Kidney glomerular epithelial cell (primary cell): ENCODE measurements around the gene TMIGD1.

Experiments used
- DNase-seq: peaks from one replicate; lab custom pipeline; 2025; lab: John Stamatoyannopoulos, UW

Gene TMIGD1, protein sequence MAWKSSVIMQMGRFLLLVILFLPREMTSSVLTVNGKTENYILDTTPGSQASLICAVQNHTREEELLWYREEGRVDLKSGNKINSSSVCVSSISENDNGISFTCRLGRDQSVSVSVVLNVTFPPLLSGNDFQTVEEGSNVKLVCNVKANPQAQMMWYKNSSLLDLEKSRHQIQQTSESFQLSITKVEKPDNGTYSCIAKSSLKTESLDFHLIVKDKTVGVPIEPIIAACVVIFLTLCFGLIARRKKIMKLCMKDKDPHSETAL

GRCh38 chr17:30333503-30334360, at the start of gene TMIGD1:
Gene TMIGD1, minus strand, starts transcription at chr17:30334057. Its CDS starts 1,924 bp downstream, at chr17:30332133.
- no peak for DNase-seq

DNA sequence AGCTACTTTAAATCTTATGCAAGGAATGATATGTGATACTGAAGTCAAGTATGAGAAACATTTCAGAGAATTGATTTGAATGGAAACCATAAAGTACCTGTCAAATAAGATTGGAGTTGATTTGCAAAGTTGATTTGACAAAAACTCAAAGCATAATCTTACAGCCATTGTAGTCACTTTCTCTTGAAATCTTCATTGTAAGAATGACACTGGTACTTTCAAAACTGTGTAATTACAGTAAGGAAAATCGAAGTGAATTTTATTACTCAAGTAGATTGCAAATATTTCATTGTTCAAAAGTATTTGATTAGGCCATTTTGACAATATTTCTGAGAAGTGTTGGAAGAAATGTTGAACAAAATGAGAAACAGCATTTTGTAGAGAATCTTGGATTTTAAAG, 48.5 kb upstream of the TMIGD1 start:
- no peak for DNase-seq

DNA sequence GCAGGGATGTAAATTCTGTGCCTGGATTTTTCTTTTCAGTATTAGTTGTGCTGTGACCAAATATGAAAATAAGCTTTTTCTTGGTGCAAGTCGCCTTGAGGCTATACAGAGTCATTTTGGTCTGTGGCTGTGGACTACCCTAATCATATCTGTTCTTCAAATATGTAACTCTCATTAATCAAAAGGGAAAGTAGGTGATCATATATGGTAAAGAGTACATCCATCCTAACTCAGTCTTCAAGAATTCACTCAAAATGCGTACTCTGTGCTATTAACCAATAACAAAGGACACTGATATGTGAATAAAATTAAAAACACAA, 47.4 kb upstream of the TMIGD1 start:
- DNase-seq: no peak

DNA sequence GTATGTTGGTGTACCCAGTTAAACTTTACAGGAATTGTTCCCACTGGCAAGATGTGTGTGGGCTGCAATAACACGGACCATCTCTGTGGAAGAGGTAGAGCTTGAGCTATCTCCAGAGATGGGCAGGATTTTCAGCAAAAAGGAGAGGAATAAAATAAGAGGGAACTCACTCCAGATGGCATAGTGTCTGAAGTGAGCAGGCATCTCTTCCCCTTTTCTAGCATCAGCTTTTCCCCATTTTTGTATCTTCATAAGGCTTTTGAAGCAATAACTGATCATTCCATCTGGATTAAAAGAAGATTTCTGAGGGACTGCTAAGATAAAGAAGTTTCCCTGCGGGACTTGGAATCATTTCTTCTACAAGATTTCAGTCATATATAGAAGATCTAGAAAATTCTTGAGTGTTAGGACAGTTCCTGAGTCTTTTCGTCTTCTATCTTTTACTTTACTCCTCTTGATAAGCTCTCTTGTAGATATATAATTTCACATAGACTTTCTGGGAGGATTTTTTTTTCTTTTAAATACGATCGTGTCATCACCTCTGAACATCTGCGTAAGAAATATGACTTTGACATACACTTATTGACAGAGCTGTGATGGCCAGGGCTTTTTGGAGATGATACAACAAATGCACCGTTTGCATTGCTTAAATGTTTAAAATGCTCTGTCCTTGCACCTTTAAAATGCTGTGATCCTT, 46.9 kb upstream of the TMIGD1 start:
- no peak for DNase-seq

- DNase-seq: no peak
Measured at GRCh38 chr17:30379903-30380381, 46.1 kb upstream of the TMIGD1 start.

DNA sequence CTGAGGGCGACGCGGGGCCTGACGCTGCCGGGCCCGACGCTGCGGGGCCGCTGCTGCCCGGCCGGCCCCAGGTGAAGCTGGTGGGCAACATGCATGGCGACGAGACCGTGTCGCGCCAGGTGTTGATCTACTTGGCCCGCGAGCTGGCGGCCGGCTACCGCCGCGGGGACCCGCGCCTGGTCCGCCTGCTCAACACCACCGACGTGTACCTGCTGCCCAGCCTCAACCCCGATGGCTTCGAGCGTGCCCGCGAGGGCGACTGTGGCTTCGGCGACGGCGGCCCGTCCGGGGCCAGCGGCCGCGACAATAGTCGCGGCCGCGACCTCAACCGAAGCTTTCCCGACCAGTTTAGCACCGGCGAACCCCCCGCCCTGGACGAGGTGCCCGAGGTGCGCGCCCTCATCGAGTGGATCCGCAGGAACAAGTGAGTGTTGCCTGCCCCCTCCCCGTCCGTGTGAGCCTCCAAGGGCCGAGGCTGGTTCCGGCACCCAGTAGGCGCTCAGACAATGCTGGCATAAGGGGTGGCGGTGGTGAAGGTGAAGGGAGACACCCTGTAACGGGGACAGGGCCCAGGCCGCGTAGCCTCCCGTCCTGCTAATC, 45.5 kb upstream of the TMIGD1 start:
- no peak for DNase-seq

DNA sequence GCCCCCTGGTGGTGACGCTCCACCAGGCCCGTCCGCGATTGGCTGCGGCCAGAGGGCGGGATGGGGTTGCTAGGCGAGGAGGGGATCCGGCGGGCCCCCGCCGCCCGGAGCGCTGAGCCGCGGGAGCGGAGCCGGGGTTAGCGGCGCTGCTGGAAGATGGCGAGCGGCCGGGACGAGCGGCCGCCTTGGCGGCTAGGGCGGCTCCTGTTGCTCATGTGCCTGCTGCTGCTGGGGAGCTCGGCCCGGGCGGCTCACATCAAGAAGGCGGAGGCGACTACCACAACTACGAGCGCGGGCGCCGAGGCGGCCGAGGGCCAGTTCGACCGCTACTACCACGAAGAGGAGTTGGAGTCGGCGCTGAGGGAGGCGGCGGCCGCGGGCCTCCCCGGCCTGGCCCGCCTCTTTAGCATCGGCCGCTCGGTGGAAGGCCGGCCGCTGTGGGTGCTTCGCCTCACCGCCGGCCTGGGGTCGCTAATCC, 45.0 kb upstream of the TMIGD1 start, which contains the start of gene CPD:
CPD (plus strand) TSS at position 103 of the 478 bp plus-strand sequence; CDS start at position 157, 54 bp downstream.
- DNase-seq: peak; percentile 88

DNA sequence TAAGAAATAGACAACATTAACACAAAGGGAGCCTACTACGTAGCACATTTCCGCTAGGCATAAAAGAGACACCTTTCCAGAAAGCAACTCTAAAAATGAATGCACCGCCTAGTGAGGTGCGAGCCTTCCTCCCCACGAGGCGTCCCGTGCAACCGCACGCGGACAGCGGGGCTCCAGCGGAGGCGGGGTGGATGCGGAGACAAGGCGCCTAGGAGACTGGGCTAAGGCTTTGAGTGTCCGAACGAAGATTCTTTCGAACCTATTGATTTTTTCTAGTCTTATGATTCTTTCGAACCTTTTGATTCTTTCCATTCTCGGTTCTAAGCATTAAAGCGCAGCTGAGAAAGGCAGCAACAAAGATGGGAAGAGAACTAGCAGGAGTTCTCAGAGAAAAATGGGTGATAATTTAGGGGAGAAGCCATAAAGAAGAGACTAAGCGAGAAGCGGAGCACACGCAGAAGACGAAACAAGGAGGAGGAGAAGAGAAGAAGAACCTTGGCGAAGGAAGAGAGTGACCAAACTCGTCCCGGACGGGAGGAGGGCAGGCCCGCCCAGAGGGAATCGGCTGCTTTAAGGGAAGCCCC, 44.5 kb upstream of the TMIGD1 start:
- DNase-seq: no peak

- no peak for DNase-seq
Measured at GRCh38 chr17:30377574-30378240, 43.9 kb upstream of the TMIGD1 start.

DNA sequence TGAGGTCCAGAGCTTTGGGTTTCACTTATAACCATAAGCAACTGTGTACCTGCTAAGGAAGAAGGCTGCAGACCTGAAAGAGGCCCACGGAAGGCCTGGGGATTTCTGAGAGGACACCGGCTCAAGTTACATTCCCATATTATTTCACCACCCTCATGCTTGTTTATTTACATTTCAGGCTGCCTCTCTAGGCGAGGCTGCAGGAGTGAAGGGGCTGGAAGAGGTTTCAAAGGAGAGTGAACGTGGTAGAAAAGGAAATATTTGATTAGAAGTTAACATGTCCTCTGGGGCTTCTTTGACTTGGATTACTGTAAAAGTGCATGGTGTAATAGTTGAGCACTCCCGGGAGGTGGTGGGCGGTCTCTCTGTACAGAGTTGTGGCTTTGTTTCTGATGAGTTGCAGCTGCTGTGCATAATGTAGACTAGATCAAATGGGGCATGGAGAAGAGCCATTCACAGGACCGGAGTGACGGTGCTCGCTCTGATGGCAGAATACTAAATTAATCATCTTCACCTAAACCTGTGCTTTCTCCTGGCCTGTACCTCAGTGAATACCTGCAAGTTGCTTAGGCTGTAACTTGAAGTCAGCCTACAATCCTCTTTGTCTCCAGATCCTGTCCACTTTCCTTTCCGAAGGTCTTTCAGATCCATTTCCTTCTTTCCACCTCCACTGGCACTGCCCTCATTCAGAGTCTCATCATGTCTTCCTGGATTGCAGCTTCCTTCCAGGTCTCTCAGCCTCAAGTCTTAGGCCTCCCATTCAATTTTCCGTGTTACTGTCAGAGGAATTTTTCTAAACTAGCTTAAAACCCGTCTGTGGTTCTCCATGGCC, 43.0 kb upstream of the TMIGD1 start:
- DNase-seq: no peak

- DNase-seq: no peak
Measured at GRCh38 chr17:30375661-30376060, 41.8 kb upstream of the TMIGD1 start.

DNA sequence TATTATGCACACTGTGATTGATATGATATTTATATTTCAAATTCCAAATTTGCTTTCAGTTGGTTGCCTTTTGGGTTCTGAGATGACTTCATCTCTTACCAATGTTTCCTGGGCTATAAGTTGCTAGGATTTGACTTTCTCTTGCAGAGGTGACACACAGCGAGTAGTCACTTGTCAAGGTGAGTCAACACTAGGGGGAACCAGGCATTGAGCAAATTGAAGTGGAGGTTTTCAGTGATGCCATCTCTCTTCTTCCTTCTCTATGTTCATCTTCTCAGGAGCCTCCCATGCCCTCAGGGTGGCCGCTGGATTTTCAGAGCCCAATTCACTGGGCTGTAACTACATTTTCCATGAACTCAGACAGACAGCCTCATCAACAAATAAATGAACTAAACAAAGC, 38.9 kb upstream of the TMIGD1 start:
- no peak for DNase-seq

- DNase-seq: no peak
Measured at GRCh38 chr17:30369995-30370394, 36.1 kb upstream of the TMIGD1 start.

DNA sequence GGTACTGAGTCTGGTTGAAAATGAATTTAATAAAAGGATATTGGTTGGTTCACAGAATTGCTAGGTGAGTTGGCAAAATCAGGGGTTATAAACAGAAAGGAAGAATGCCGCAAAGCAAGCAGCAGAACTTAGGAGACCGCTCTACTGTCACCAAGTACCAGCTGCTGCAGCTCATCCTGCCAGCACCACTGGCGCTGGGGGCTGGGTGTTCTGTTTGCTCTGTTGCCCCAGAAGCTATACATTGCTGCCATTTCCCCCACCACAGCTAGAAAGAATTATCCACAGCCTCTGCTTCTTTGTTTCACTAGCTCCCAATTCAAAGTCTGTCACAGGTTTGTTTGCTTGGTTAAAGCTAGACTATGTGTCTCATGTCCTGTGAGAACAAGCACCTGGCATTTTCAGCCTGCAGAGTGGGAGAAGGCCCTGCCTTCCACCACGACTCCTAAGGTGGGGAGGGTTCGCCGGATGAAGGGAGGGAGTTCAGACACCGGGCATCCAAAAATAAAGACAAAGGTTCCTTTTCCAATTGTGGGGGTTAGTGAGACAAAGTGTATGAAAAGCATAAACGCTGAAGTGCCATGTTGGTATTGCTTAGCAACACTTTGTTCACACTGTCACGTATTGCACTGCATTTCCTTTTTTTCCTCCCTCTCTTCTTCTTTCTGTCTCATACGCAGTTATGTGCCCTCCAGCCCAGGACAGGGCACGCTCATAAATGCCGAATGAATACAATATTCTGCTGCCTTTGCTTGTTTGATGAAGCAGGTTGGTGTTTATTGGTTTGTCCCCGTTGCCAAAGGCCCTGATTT, 35.3 kb upstream of the TMIGD1 start:
- no peak for DNase-seq

DNA sequence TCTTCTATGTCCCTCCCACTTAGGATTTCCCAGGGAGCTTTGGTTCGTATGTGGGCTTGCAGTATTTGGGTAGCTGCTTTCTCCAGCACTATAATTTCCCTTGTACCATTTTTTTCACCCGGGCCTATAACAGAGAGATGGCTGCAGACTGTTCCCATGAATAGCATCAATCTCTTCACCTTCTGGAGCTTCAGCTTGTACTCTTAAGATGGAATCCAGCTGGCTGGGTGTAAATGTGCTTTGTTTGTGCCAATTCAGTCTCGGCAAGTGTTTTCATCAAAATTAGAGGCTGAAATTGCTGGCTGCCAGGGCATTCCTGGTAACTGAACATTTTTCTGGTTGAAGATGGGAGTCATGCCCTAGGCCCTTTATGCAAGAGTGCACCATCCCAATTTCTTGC, 32.7 kb upstream of the TMIGD1 start:
- DNase-seq: no peak

DNA sequence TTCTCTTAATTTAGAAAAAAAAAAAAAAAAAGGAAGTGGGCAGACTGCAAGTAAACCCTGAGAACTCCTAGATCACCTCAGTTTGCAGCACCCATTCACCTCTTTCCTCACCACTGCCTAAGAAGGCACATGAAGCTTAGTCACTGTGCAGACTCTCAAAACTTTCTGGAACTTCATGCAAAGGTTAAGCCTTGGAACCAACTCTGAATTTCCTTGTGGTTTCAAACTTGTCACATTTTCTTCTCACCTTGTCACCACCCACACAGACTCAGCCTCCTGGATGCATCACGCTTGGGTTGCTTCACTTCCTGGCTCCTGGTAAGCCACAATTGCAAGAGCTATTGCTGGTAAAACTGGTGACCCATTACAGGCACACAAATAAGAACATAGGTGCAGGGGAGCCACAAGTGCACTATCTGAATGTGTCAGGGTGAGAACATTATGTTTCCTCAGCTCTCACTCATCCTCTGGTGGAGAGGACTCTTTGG, 29.9 kb upstream of the TMIGD1 start:
- DNase-seq: peak; percentile 78

DNA sequence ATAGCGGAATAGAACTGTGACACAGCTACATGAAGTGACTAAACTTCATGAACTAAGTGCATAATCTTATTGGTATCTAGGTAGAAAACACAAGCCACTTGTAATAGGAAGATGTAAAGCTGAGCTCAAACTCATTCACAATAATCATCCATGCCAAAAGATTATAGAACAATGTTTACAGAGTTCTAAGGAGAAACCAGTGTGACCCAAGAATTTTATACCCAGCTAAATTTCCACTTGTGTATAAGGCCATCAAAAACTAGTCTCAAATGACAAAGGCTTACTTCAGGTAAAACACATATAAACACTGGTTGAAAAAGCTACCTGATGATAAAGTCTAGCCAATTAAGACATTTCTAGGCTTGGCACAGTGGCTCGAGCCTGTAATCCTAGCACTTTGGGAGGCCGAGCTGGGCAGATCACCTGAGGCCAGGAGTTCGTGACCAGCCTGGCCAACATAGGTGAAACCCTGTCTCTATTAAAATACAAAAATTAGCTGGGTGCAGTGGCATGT, 28.0 kb upstream of the TMIGD1 start:
- DNase-seq: no peak

DNA sequence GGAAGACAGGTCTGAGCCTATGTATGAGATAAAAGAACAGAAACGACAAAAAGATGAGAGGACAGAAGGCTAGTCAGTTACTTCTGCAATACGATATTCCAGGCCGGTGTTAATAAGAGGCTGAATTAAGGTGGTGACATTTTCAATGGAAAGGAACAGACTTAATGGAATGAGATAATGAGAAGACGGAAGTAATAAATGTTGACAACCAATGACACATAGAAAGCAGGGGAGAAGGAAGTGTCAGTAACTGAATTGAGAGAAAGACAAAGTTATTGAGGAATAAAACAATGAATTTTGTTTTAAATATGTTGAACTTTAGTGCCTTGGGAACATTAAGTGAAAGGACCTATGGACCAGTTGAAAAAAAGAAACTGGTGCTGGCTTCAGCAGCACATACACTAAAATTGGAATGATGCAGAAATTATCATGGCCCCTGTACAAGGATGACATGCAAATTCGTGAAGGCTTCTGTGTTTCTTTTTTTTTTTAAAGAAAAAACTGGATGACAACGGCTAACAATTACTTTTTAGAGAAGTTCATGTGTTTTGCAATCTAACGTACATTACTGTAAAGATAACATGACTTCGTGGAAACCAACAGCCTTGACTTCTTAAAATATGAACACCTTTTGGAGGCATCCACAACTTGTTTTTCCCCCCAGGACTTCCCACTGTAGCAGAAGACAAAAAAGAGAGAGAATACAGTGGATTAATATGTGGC, 26.4 kb upstream of the TMIGD1 start:
- DNase-seq: no peak
